GM12878 (cell line): Measurements from ENCODE around the gene TFAP2E. TPM values are rescaled to one million over a fixed set of nuclear protein-coding genes. Genes with fewer than 3 reads are reported as not detected.

Experiments
- ATAC-seq: fragments of 200-7000 bp; cut with Tn5 transposase; 3 replicates; pipeline ENCODE4 v1.9.1; 2020; ENCODE audit warnings: mild to moderate bottlenecking, moderate library complexity
- BruUV-seq: library from RNA; stranded (reverse); fragments of 400-500 nt; replicated peaks from 2 replicates; lab custom pipeline; 2021; lab: Mats Ljungman, UMichigan
- CTCF ChIA-PET: fragments of 300-600 bp; sonication (Branson Sonifier 250); formaldehyde crosslinking; extraction: SDS; loops from one replicate; lab custom pipeline; 2021; ENCODE audit warnings: inconsistent platforms; lab: Yijun Ruan, JAX
- POLR2A ChIA-PET: fragments of 350-600 bp; formaldehyde crosslinking; extraction: SDS; loops from one replicate; lab custom pipeline; 2021; ENCODE audit warnings: inconsistent platforms; lab: Charles Lee
- RAD21 ChIA-PET: fragments of 300-600 bp; sonication (Branson Sonifier 250); formaldehyde crosslinking; loops from one replicate; lab custom pipeline; 2023; ENCODE audit warnings: antibody characterized with exemption; ENCODE audit not compliant: unreplicated experiment; lab: Charles Lee
- SMC1A ChIA-PET: fragments of 300-600 bp; sonication (Branson Sonifier 250); formaldehyde crosslinking; loops from one replicate; lab custom pipeline; 2023; ENCODE audit not compliant: unreplicated experiment, uncharacterized antibody; lab: Charles Lee
- DNase-seq: peaks from one replicate; pipeline ENCODE4 v3.0.0-alpha.2; 2011; ENCODE audit warnings: low read depth, low spot score
- FAIRE-seq: peaks from 3 replicates; lab custom pipeline; 2011; peaks lifted over from hg19 to GRCh38; lab: Jason Lieb, UNC
- H2AFZ ChIP-seq: 2 replicates; pipeline ENCODE4 v1.6.0; 2011; ENCODE audit warnings: low read depth, low read length, control low read depth; ENCODE audit not compliant: control insufficient read depth
- H3K27ac ChIP-seq: 2 replicates; pipeline ENCODE4 v1.5.1; 2011; ENCODE audit warnings: control low read depth; ENCODE audit not compliant: control insufficient read depth, insufficient read depth
- H3K27me3 ChIP-seq, 2 experiments: replicated peaks in 1 of 2; 2 replicates each; pipeline versions ENCODE4 v1.6.0 to v1.6.1; 2011; ENCODE audit warnings: low read length in 1 of 2; ENCODE audit not compliant: control insufficient read depth in 2 of 2, insufficient read depth in 2 of 2
- H3K36me3 ChIP-seq, 2 experiments: 2 replicates each; pipeline ENCODE4 v1.5.1; 2011; ENCODE audit warnings: low read length in 1 of 2; ENCODE audit not compliant: control insufficient read depth in 2 of 2, insufficient read depth in 2 of 2
- H3K4me1 ChIP-seq: 2 replicates; pipeline ENCODE4 v1.6.1; 2011; ENCODE audit warnings: mild to moderate bottlenecking, low read length, moderate library complexity, mixed read lengths; ENCODE audit not compliant: control insufficient read depth, insufficient read depth
- H3K4me2 ChIP-seq: 2 replicates; pipeline ENCODE4 v1.6.0; 2011; ENCODE audit warnings: control low read depth; ENCODE audit not compliant: control insufficient read depth, insufficient read depth
- H3K4me3 ChIP-seq: fragments of 200-600 bp; sonication (generic); 2 replicates; pipeline ENCODE4 v1.5.1; 2016
- H3K79me2 ChIP-seq: 2 replicates; pipeline ENCODE4 v1.6.0; 2011; ENCODE audit warnings: low read length; ENCODE audit not compliant: control insufficient read depth, insufficient read depth
- H3K9ac ChIP-seq: 2 replicates; pipeline ENCODE4 v1.8.0; 2011; ENCODE audit warnings: low read length, control low read depth, mixed read lengths; ENCODE audit not compliant: control insufficient read depth, insufficient read depth
- H3K9me3 ChIP-seq: replicated peaks from 3 replicates; pipeline ENCODE4 v1.5.1; 2011; ENCODE audit warnings: mild to moderate bottlenecking, low read length; ENCODE audit not compliant: control insufficient read depth, insufficient read depth
- H4K20me1 ChIP-seq: 2 replicates; pipeline ENCODE4 v1.6.0; 2011; ENCODE audit not compliant: control insufficient read depth, insufficient read depth
- CREB1 ChIP-seq: IDR thresholded peaks from 2 replicates; pipeline ENCODE4 v1.6.1; 2012; ENCODE audit warnings: low read depth, mild to moderate bottlenecking, inconsistent platforms
- E2F4 ChIP-seq: IDR thresholded peaks from 2 replicates; pipeline ENCODE4 v1.6.1; 2012; ENCODE audit warnings: low read depth, low read length, improper control_type of control experiment
- E2F8 ChIP-seq: fragments of 450-650 bp; IDR thresholded peaks from 2 replicates; pipeline ENCODE4 v1.6.1; 2018; ENCODE audit warnings: mild to moderate bottlenecking, low read depth, moderate library complexity; ENCODE audit not compliant: partially characterized antibody
- EED ChIP-seq: sonication (generic); IDR thresholded peaks from 2 replicates; pipeline ENCODE4 v1.6.1; 2016; ENCODE audit warnings: antibody characterized with exemption, low read depth
- RUNX3 ChIP-seq: IDR thresholded peaks from 2 replicates; pipeline ENCODE4 v1.6.1; 2012; ENCODE audit warnings: low read length, inconsistent platforms
- SRF ChIP-seq, 2 experiments: IDR thresholded peaks; 2 replicates each; pipeline ENCODE4 v1.6.1; 2011; ENCODE audit warnings: low read depth in 2 of 2, low read length in 2 of 2, mild to moderate bottlenecking in 1 of 2, moderate library complexity in 1 of 2
- ZBED1 ChIP-seq: IDR thresholded peaks from 2 replicates; pipeline ENCODE4 v1.6.1; 2016; ENCODE audit warnings: borderline replicate concordance
- WGBS: methylation state at CpG from one replicate; pipeline ENCODE4 v1.1.6; 2016; ENCODE audit warnings: low lambda C conversion rate; ENCODE audit not compliant: insufficient replicate concordance, insufficient coverage; ENCODE audit errors: missing lambda C conversion rate; 5-methylcytosine and 5-hydroxymethylcytosine counted together
- in situ Hi-C: fragments of 300-500 bp; cut with MboI; formaldehyde crosslinking; loops from 9 replicates; pipeline ENCODE4 v1.14.3; 2018; ENCODE audit warnings: mixed read lengths
- intact Hi-C: fragments of 100-400 bp; cut with micrococcal nuclease; formaldehyde crosslinking; loops from one replicate; pipeline ENCODE4 v1.14.2; 2022; ENCODE audit not compliant: unreplicated experiment
- polyA plus RNA-seq, 11 experiments: library from polyadenylated mRNA; depleted of rRNA in 4 of 11; unstranded in 6 of 11; stranded (reverse) in 5 of 11; fragments of >200 nt; fragmentation: Nextera tagmentation in 4 of 11; fragmentation: Illumina TruSeq in 1 of 11; extraction: Ambion mirVana in 4 of 11; extraction: Trizol in 1 of 11; gene quantifications; 1 replicate in 1 of 11; 2 replicates in 10 of 11; pipeline versions ENCODE4 v1.2.1 to v1.2.3, GENCODE V29; 2011 to 2016; ENCODE audit warnings: inconsistent platforms in 2 of 11, missing spikeins in 2 of 11, low read depth in 1 of 11
- total RNA-seq, 4 experiments: library from RNA; depleted of rRNA in 3 of 4; stranded (reverse); fragments of >200 nt in 3 of 4; fragmentation: Illumina TruSeq in 1 of 4; extraction: Trizol in 1 of 4; gene quantifications; 2 replicates each; pipeline versions ENCODE4 v1.2.1 to v1.2.3, GENCODE V29; 2013 to 2021
- TF ChIP-seq, protein P1 (sequence below): fragments of 450-650 bp; IDR thresholded peaks from 2 replicates; pipeline ENCODE4 v1.6.1; 2018; ENCODE audit warnings: borderline replicate concordance, mild to moderate bottlenecking; ENCODE audit not compliant: partially characterized antibody
- TF ChIP-seq, protein P2 (sequence below): fragments of 450-650 bp; IDR thresholded peaks from 2 replicates; pipeline ENCODE4 v1.6.1; 2017; ENCODE audit warnings: mild to moderate bottlenecking

Gene TFAP2E
- total and polyA plus RNA-seq, 10 of the 15 experiments (the other 5 are each of a cell fraction or from before 2014, with no cell fraction given), result 0.10 to 1.1 (median 0.43) TPM

DNA sequence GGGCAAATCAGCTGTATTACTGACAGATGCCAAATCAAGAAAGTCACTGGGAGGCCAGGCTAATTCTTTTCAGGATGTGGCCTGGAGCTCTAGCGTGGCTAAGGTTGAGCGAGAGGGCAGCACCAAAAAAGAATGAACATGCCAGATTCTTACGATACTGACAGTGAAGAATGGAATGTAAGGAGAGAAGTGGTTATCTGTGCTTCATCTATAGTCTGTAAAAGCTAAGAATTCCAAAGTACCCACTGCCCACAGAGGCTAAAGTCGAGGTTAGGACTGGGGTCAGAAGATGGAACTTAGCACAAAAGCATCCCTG lies 32.7 kb downstream of the TFAP2E start:
- RAD21 ChIA-PET, result interaction anchor here (1.1 kb wide), 1 partner anchor 110 kb away, joined by 3 read pairs; no protein-coding TSS in a partner anchor
- SMC1A ChIA-PET, result interaction anchor here (0.5 to 1.8 kb wide), 4 partner anchors 109 to 402 kb away, joined by 3 to 4 read pairs (median 3); no protein-coding TSS in a partner anchor
- no peak for FAIRE-seq
- no peaks in the 10 kb centered on the region for H3K9me3 ChIP-seq
- H3K4me2 ChIP-seq, result no peak overlapping the region
- H3K4me3 ChIP-seq, result no peak overlapping the region
- H3K4me1 ChIP-seq, result no peaks in the 10 kb centered on the region
- H3K27ac ChIP-seq, result no peak overlapping the region
- H3K9ac ChIP-seq, result no peak overlapping the region
- ATAC-seq, result no peak
- H2AFZ ChIP-seq, result no peak overlapping the region
- H3K36me3 ChIP-seq, result peaks cover 14 to 42% of the 10 kb centered on the region in 2 experiments
- WGBS, result 99% methylated on average over 4 of the region's 4 CpGs
- in situ Hi-C loops (no loop called here), intact Hi-C loops (no loop called here)
- POLR2A ChIA-PET, result no interaction called here
- no peaks in the 10 kb centered on the region; the same call in 1 of the 2 replicates for H4K20me1 ChIP-seq
- H3K27me3 ChIP-seq, result no peaks in the 10 kb centered on the region
- BruUV-seq, result no TSS peak
- no peaks in the 10 kb centered on the region; the same call in 1 of the 2 replicates for H3K79me2 ChIP-seq
- DNase-seq, result no peak
- CTCF ChIA-PET, result interaction anchor here (0.9 to 1.7 kb wide), 3 partner anchors 35 to 110 kb away, joined by 3 to 7 read pairs (median 4); no protein-coding TSS in a partner anchor
- TF ChIP-seq ZBED1, result no peak
- TF ChIP-seq SRF (IDR thresholded peaks at IDR 0.05; ENCODE audit: low read depth in 2 of 2, low read length in 2 of 2), result no peak
- TF ChIP-seq, protein P1, sequence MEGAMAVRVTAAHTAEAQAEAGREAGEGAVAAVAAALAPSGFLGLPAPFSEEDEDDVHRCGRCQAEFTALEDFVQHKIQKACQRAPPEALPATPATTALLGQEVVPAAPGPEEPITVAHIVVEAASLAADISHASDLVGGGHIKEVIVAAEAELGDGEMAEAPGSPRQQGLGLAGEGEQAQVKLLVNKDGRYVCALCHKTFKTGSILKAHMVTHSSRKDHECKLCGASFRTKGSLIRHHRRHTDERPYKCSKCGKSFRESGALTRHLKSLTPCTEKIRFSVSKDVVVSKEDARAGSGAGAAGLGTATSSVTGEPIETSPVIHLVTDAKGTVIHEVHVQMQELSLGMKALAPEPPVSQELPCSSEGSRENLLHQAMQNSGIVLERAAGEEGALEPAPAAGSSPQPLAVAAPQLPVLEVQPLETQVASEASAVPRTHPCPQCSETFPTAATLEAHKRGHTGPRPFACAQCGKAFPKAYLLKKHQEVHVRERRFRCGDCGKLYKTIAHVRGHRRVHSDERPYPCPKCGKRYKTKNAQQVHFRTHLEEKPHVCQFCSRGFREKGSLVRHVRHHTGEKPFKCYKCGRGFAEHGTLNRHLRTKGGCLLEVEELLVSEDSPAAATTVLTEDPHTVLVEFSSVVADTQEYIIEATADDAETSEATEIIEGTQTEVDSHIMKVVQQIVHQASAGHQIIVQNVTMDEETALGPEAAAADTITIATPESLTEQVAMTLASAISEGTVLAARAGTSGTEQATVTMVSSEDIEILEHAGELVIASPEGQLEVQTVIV, result no peak
- TF ChIP-seq CREB1, result no peak
- TF ChIP-seq EED, result no peak
- TF ChIP-seq E2F4, result no peak
- TF ChIP-seq RUNX3, result no peak
- TF ChIP-seq E2F8, result no peak
- TF ChIP-seq, protein P2, sequence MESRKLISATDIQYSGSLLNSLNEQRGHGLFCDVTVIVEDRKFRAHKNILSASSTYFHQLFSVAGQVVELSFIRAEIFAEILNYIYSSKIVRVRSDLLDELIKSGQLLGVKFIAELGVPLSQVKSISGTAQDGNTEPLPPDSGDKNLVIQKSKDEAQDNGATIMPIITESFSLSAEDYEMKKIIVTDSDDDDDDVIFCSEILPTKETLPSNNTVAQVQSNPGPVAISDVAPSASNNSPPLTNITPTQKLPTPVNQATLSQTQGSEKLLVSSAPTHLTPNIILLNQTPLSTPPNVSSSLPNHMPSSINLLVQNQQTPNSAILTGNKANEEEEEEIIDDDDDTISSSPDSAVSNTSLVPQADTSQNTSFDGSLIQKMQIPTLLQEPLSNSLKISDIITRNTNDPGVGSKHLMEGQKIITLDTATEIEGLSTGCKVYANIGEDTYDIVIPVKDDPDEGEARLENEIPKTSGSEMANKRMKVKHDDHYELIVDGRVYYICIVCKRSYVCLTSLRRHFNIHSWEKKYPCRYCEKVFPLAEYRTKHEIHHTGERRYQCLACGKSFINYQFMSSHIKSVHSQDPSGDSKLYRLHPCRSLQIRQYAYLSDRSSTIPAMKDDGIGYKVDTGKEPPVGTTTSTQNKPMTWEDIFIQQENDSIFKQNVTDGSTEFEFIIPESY, result no peak
